GM21528 (cell line): ENCODE data around the gene PRLR.
A peak's percentile ranks its signal among the peaks of the same experiment; 100 is the strongest.
"Not testable (repeated sequence)": the region's sequence is repeated elsewhere in the genome, so short reads cannot be mapped to it uniquely, and the experiment has no call there.

Source experiments
- ATAC-seq: cut with Tn5 transposase; IDR thresholded peaks from one replicate; pipeline ENCODE4 v1.9.1; 2021; ENCODE audit warnings: mild to moderate bottlenecking, moderate library complexity; ENCODE audit not compliant: unreplicated experiment, low FRiP score

The PRLR gene

GRCh38 chr5:35198686-35199085 lies 31.6 kb downstream of the PRLR start:
- no peak for ATAC-seq

- no peak for ATAC-seq
Measured at GRCh38 chr5:35198075-35198474, 32.2 kb downstream of the PRLR start.

GRCh38 chr5:35197351-35197750 lies 32.9 kb downstream of the PRLR start:
- ATAC-seq, result no peak

DNA sequence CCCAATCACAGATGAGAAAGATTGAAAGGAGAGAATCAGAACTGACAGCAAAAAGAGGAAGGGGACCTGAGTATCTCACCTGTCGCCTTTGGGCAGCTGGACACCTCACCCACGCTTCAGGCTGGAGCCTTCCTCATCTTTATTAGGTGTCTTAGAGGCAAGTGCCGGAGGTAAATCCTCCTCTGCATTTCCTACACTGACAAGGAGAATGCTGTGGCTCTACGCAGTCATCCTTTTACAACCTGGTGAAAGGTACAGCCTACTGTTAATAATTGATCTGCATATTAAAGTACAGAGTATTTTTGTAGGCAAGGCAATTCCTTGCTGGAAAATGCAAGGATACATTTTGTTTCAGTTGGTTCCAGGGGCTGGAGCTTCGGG lies 34.8 kb downstream of the PRLR start:
- ATAC-seq, result no peak

- ATAC-seq, result peak; percentile 95
Measured at GRCh38 chr5:35194635-35195471, 35.4 kb downstream of the PRLR start.

DNA sequence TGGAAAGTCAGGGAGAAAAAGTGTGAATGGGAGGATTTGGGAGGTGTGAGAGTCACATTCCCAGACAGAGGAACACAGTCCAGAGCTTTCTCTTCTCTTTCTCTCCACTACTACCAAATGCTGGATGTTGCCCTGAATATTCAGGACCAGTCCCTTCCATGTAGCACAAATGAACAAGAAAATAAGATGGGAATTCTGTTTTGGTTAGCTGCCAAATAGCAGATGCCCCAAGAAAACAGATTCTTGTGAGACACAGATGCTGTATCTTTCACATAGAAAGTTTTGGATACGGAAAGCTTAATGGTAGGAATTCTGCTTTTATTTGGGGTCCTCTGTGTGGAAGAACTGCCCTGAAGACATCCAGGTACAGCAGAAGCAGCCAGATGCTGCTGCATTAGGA lies 37.8 kb downstream of the PRLR start:
- ATAC-seq, result no peak

DNA sequence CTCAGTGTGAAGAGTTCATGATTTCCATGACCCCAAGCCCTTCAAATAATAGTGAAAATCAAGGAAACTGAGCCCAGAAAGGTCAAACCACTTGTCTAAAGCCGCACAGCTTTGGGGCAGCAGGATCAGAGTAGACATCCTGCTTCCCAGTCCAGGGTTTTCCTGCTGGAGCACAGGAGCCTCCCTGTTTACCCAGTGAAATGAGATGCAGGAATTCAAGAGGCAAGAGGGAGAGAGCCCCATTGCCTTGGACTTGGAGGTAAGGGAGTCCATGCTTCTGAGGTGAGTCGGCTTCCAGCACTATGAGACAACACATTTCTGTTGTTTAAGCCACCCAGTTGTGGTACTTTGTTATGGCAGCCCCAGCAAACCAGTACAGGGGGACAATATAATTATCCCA lies 40.5 kb downstream of the PRLR start:
- ATAC-seq, result not testable (repeated sequence)

DNA sequence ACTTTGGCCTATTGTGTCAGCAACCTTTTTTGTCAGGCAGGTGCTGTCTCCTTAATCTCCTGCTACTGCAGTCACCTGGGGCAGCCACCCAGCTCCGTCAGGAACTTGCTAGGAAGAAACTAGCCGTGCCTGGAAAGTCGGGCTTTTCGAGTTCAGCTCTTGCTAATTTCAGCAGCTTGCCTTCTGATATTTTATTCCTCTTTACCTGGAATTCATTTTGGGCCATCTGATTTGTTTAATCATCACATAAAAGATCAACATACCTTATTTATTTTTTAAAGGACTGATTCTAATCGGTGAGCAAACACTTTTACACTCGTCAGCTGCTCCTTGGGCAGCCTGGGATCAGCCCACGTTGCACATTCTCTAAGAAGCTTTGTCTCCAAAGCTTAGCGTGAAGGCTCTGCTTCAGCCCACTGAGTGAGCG lies 42.2 kb downstream of the PRLR start:
- no peak for ATAC-seq

DNA sequence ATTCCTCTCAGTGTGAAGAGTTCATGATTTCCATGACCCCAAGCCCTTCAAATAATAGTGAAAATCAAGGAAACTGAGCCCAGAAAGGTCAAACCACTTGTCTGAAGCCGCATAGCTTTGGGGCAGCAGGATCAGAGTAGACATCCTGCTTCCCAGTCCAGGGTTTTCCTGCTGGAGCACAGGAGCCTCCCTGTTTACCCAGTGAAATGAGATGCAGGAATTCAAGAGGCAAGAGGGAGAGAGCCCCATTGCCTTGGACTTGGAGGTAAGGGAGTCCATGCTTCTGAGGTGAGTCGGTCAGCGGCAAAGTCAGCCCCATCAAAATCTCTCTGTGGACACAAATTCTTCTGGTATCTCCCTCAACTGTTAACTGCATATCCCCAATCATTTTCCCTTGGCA lies 42.7 kb downstream of the PRLR start:
- not testable (repeated sequence) for ATAC-seq

DNA sequence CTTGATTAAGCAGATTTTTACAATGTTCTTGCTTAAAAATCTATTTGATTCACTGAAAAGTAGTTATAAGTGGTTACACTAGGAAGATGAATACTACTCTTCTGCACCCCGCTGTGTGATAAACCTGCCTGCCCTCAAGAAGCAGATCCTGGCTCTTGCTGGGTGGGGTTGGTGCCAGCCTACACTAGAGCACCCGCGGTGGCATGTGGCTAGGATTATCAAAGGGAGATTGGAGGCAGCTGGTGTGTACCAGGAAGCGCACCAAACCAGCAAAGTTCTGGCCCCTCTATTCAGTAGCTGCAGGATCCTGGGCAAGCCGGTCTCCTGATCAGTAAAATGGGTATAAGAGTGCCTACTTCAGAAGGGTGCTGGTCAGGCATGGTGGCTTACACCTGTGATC lies 43.5 kb downstream of the PRLR start:
- no peak for ATAC-seq

GRCh38 chr5:35185518-35185917 lies 44.8 kb downstream of the PRLR start:
- no peak for ATAC-seq

DNA sequence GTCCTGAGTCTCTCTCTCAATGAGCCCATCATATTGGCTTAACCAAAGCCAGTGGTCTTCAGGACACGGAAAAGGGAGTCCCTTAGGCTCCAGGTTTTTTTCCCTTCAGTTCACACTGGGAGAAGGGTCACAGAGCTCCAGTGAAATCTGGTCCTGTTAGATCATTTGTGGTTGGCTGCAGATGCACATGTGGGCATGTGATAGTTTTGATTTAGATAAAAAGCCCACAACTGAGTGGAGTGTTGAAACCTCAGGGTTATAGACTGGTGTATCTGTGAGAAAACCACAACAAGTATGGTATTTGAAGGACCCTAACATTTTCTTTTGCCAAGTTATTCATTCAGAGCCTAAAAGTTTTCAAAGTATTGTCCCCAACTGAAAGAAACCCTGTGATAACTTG lies 46.7 kb downstream of the PRLR start:
- ATAC-seq, result peak; percentile 15

- ATAC-seq, result peak; percentile 82
Measured at GRCh38 chr5:35182910-35183535, 47.3 kb downstream of the PRLR start.

DNA sequence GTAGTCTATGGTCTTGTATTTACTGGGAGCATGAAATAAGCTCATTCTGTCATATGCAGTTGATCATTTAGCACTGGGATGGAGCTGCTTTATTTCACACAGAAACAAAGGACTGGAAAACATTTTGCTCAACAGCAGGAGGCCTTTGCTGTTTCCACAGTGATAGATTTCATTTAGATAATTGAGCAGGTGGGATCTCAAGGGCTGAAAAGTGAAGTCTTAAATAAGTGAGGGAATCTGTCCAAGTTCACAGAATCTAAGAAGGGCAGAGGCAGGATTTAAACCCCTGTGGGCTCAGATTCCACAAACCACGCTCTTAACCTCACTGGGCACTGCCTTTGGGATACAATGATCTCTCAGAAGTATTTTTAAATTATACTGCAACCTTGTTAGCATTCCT lies 47.8 kb downstream of the PRLR start:
- no peak for ATAC-seq

DNA sequence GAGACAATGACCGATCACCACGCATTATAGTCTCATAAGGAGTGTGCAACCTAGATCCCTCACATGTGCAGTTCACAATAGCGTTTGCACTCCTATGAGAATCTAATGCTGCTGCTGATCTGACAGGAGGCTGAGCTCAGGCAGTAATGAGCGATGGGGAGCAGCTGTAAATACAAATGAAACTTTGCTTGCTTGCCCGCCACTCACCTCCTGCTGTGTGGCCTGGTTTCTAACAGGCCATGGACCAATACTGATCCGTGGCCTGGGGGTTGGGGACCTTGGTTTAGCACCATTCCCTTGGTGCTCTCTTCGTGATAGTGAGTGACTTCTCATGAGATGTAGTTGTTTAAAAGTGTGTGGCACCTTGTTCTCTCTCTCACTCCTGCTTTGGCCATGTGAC lies 50.2 kb downstream of the PRLR start:
- ATAC-seq, result no peak

- no peak for ATAC-seq
Measured at GRCh38 chr5:35177783-35178182, 52.5 kb downstream of the PRLR start.

GRCh38 chr5:35172533-35172932 lies 57.8 kb downstream of the PRLR start:
- ATAC-seq, result no peak

GRCh38 chr5:35171991-35172390 lies 58.3 kb downstream of the PRLR start:
- ATAC-seq, result no peak

DNA sequence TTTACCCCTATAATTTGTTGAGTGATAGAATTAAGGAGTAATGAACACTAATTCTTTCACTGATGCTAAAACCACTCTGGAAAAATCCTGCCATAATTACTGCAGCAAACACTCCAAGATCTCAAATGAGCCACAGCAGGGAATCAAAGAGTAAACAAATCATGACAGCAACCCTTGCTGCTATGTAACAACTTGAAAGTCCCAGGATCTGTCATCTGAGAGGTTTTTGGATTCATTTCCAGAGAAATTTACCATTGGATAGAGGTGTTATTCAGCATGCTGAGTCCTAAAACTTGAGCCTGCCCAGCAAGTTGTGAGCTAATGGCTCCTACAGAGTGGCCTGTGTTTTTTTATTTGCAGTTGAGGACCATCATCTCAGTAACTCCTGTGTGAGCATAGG lies 59.2 kb downstream of the PRLR start:
- no peak for ATAC-seq

- ATAC-seq, result no peak
Measured at GRCh38 chr5:35166043-35166442, 64.2 kb downstream of the PRLR start.

GRCh38 chr5:35164860-35165542 lies 65.3 kb downstream of the PRLR start:
- ATAC-seq, result no peak

- ATAC-seq, result no peak
Measured at GRCh38 chr5:35163710-35164033, 66.6 kb downstream of the PRLR start.
